GM19372 (cell line): Measurements from ENCODE around the gene CDH12.
"Not testable (repeated sequence)": the region's sequence is repeated elsewhere in the genome, so short reads cannot be mapped to it uniquely, and the experiment has no call there.

Experiments
- ATAC-seq: cut with Tn5 transposase; IDR thresholded peaks from one replicate; pipeline ENCODE4 v1.9.1; 2021; ENCODE audit warnings: mild to moderate bottlenecking, low read depth, moderate library complexity; ENCODE audit not compliant: unreplicated experiment

Gene CDH12

DNA sequence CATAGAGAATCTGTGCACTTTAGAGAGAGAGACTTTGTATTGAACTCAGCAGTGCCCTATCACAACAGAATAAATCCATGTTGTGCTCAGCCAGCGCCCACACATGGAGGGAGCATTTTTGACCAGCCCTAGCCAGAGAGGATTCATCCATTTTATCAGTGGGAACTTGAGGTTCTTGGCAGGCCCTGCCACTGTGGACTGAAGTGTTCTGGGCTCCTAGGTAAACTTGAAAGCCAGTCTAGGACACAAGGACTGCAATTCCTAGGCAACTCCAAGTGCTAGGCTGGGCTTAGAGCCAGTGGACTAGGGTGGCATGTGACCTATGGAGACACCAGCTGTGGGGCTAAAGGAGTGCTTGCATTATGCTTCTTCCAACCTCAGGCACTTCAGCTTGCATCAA lies 523.5 kb downstream of the CDH12 start:
- no peak for ATAC-seq

DNA sequence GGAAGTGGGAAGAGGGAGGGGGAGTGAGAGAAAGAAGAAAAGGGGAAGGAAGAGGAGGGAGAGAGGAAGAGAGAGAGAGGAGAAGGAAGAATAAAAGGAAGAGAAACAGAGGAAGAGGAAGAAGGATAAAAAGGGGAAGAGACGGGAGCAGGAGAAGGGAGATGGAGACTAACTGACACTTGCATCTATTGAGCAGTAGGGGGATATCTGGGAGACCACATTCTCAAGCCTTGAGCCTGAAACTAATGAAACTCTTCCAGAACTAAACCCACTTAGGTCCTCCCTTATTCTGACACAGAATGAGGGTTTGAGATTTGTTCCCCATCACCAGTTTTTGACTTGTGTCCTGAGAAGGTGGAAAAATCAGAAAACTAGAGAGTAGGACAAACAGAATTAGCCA lies 533.3 kb downstream of the CDH12 start:
- ATAC-seq, result no peak

- no peak for ATAC-seq
Observed at GRCh38 chr5:22316294-22316693, 536.9 kb downstream of the CDH12 start.

- not testable (repeated sequence) for ATAC-seq
Observed at GRCh38 chr5:22315052-22315451, 538.1 kb downstream of the CDH12 start.

DNA sequence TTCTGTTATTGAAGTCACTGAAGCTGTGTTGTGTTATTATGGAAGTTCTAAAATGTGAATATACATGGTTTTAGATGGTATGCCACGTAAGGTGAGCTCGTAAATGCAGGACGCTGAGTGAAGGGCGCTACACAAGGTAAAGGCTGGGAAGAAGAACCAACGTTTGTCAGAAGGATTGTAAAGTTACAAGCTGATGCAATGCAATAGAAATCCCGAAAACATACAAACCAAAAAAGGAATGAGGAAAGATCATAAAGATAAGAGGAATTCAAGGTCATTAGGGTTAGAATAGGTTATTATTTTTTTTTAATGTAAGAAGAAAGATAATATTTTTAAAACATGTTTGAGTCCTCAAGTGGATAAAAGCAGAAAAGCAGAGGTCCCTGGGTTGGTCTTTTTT lies 538.6 kb downstream of the CDH12 start:
- no peak for ATAC-seq

DNA sequence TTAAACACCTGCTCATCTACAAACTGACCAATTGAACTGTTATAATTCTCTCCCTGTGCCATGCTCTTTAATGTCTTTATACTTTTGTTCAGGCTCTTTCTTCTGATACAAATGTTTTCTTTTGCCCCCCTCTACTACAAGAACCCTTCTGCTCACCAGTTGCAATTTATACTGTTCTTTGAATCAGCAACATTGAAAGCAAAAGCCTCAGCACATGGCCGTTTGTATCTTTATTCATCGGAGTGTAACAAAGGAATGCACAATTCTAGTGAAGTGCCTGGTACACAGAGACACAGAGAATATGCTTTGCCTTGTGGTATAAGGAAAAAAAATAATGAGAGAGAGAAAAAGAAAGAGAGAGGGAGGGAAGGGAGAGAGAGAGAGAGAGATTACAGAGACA lies 547.1 kb downstream of the CDH12 start:
- ATAC-seq, result no peak

DNA sequence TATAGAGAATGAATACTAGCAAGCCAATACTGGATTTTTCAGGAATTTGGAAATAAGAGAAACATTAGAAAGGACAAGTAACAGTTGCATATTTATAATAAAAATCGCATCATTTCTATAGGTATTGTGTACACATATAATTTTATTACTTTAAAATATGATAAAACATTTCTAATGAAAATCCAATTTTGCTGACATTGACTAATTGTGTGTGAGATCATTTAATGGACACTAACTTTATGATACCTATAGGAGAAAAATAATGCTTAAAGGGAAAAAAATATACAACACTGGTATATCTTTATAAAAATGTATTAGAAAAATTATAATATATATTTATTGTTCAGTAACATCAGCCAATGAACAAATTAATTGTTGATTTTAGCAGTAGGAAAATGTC lies 557.3 kb downstream of the CDH12 start:
- ATAC-seq, result no peak

DNA sequence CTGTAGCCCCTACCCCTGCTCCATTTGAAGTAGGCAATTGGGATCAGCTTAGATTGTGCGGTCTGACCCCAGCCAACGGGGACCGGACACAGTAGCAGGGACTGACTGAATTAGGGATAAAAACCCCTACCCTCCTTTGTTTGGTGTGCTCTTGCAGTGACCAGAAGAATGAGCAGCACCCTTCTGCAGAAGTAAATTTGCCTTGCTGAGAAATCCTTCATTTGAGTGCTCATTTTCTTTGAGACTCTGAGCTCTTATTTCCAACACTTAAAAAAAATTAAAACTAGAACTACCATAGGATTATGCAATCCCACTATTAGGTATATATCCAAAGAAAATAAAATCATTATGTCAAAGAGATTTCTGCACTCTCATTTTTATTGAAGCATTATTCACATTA lies 560.0 kb downstream of the CDH12 start:
- ATAC-seq, result no peak

GRCh38 chr5:22278164-22278563 lies 575.0 kb downstream of the CDH12 start:
- ATAC-seq, result no peak

GRCh38 chr5:22277006-22277405 lies 576.1 kb downstream of the CDH12 start:
- no peak for ATAC-seq

DNA sequence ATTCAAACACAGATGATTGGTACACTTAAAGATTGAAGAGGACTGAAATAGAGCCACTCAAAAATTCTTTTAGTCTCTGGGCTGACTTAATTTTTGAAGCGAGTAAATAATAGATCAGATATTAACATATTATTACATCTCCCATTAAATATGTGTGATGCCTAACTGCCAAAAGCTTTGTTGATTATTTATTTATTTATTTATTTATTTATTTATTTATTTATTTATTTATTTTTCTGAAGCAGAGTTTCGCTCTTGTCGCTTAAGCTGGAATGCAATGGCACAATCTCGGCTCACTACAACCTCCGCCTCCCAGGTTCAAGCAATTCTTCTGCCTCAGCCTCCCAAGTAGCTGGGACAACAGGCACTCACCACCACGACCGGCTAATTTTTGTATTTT lies 587.3 kb downstream of the CDH12 start:
- not testable (repeated sequence) for ATAC-seq

DNA sequence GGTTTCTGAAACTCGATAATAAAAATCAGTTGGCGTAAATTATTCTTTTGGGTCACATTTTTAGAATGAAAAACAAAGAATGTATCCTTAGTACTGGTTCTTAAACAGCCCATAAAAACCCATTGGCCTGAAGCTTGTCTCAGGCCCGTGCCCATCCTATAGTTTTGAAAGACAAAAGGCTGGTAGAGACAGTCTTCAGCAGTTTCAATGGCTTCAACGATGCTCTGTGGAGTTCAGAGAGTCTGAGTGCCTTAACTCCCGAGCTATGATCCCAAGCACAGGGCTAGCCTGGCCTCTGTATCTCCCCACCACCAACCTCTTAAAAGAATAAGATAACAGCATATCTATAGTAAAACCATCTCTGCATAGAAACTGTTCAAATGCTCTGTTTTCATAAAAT lies 595.0 kb downstream of the CDH12 start:
- no peak for ATAC-seq

DNA sequence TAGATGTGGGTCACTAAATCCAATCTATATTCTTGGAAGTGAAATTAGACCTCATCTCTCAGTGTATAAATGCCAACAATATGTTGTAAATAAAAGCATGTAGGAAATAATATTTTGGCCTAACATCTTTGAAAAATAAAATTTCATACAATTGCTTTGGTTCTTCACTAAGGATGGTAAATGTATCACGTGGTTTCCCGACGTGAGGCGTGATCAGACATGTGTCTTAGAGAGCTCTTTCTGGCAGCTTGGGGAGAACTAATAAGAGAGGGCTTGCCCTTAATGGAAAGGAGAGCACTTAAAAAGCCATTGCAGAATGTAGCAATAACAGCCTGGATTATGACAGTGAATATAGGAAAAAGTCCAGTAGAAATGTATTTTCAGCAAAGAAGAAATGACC lies 602.6 kb downstream of the CDH12 start:
- no peak for ATAC-seq

DNA sequence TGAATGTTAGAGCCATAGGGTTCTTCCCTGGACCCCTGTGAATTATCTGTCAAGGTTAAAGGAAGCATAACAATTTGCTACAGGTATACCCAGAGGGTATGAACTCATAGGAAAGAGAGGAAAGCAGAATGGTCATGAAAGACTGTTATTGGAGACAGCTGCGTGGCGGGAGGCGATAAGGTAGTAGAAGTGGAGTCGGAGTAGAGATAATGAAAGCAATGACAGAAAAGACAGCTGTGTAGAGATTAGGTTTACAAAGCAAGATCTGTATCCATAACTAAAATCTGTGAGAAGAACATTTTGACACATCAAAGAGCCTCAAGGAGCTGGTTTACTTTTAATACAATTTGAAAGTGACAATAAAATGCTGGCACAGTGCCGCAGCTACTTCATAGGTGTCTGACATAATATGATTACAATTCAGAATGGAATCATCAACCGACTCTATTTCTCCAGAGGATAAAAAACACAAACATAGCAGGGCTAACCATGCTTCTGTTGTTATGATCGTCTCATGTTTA lies 603.9 kb downstream of the CDH12 start:
- no peak for ATAC-seq

GRCh38 chr5:22245770-22246169 lies 607.4 kb downstream of the CDH12 start:
- no peak for ATAC-seq

DNA sequence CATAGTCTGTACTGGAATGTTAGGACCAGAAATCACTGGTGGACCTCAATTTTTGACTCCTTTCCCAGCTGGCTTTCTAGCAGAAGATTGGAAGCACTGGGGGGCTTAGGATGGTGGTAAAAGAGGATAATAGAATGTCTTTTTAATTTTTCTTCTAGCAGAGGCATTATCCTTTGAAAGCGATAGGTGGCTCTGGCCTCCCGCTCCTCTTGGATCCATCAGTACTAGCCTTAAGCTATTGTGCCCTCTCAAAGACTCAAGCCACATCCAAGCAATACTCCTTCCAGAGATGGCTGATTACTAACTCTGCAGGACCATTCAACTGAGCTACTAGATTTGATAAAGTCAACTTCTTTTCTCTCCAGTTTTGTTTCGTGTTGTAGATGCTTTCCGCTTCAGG lies 610.6 kb downstream of the CDH12 start:
- ATAC-seq, result no peak

GRCh38 chr5:22238047-22238446 lies 615.1 kb downstream of the CDH12 start:
- no peak for ATAC-seq

GRCh38 chr5:22226423-22226822 lies 626.7 kb downstream of the CDH12 start:
- ATAC-seq, result no peak

DNA sequence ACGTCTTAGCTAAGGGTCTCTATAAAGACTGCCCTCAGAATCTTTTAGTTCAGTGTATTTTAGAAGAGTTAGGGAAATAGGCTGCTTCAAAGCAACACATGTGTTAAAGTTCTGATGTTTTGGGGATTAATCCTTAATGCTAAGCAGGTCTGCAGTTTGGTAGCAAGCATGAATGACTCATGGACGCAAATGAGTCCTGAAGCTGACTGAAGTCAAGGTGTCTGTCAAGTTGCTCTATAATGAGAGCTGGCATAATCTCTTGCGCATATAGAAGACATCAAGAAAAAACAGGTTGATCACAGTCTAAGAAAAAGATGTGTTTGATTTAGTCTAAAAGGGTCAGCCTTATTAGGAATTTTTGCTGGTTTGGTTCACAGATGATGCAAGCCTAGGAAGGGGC lies 630.1 kb downstream of the CDH12 start:
- no peak for ATAC-seq

- ATAC-seq, result not testable (repeated sequence)
Observed at GRCh38 chr5:22213703-22214495, 639.2 kb downstream of the CDH12 start.

DNA sequence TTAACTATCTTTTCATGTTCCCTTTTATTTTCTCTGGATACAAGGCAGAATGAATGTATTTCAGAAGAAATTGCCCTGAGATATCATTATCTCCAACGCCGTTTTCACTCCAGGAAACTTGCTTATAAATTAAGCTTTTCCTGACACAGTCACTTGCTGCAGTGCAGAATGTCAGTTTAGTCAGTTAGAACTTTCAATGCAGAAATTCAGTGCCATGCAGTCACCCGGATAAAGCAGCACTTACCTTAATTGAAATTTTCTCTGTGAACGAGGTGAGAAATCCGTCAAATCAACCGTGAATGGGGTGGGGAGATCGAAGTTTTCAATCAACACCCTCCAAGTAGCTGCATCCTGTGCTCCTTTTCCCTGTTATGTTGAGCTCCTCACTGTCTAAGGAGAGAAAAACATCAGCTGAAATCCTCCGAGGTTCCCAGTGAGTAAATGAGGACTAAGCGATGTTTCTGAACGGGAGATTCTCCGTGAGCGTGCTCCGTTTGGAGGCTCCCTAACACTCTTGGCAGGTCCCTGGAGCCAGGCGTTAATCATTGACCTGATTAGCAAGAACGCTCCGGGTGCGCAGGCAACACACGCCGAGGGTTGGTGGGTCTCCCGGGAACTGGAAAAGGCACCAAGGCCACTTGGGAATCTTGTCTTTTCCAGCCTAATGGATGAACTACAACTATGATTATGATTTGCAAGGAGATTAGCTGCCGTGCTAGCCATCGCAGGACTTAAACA lies 640.7 kb downstream of the CDH12 start:
- ATAC-seq, result not testable (repeated sequence)

DNA sequence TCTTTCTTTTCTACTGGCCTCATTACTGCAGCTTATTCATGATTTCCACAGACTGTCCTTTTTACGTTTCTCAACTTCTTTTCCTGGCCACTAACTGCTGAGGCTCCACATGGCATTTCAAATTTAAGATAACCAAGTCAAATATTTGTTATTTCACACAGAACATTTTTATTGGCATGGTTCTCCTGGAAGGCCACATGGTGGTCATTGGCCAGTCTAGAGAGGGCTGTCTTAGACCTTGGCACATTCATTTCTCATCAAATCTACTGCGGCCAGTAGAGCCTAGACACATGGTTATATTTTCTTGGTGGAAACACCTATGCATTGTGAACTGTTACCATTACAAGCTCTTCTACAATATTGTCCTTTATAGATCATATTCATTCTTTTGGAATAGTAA lies 644.7 kb downstream of the CDH12 start:
- ATAC-seq, result not testable (repeated sequence)
